SHP77 (cell line): ENCODE measurements around the gene EHD3.
"Not testable (repeated sequence)": the region's sequence is repeated elsewhere in the genome, so short reads cannot be mapped to it uniquely, and the experiment has no call there.

Experiments used
- DNase-seq, 2 experiments: peaks; one replicate each; lab custom pipeline; 2025; lab: John Stamatoyannopoulos, UW

EHD3 gene

GRCh38 chr2:31254237-31255203 lies 20.6 kb downstream of the EHD3 start:
- DNase-seq: no peak

- no peak for DNase-seq
Observed at GRCh38 chr2:31255911-31256571, 22.1 kb downstream of the EHD3 start.

GRCh38 chr2:31256611-31257382 lies 22.8 kb downstream of the EHD3 start:
- peak in 1 of 2 experiments; percentile 22 for DNase-seq

- DNase-seq: no peak
Observed at GRCh38 chr2:31258351-31258750, 24.4 kb downstream of the EHD3 start.

- DNase-seq: no peak
Observed at GRCh38 chr2:31259075-31259474, 25.1 kb downstream of the EHD3 start.

- no peak for DNase-seq
Observed at GRCh38 chr2:31260870-31261269, 26.9 kb downstream of the EHD3 start.

GRCh38 chr2:31263636-31264190 lies 29.8 kb downstream of the EHD3 start:
- DNase-seq: no peak

GRCh38 chr2:31265234-31265633 lies 31.3 kb downstream of the EHD3 start:
- DNase-seq: no peak

- no peak for DNase-seq
Observed at GRCh38 chr2:31266804-31267203, 32.9 kb downstream of the EHD3 start.

GRCh38 chr2:31267437-31268120 lies 33.6 kb downstream of the EHD3 start:
- DNase-seq: no peak

- no peak for DNase-seq
Observed at GRCh38 chr2:31268344-31268743, 34.4 kb downstream of the EHD3 start.

- no peak for DNase-seq
Observed at GRCh38 chr2:31269087-31269486, 35.1 kb downstream of the EHD3 start.

- no peak for DNase-seq
Observed at GRCh38 chr2:31270131-31270530, 36.2 kb downstream of the EHD3 start.

- no peak for DNase-seq
Observed at GRCh38 chr2:31270822-31271231, 36.9 kb downstream of the EHD3 start.

- no peak for DNase-seq
Observed at GRCh38 chr2:31271851-31272267, 37.9 kb downstream of the EHD3 start.

GRCh38 chr2:31274401-31275075 lies 40.6 kb downstream of the EHD3 start:
- no peak for DNase-seq

- DNase-seq: no peak
Observed at GRCh38 chr2:31275976-31276375, 42.0 kb downstream of the EHD3 start.

- no peak for DNase-seq
Observed at GRCh38 chr2:31277621-31278020, 43.7 kb downstream of the EHD3 start.

GRCh38 chr2:31282634-31283033 lies 48.7 kb downstream of the EHD3 start:
- no peak for DNase-seq

- DNase-seq: not testable (repeated sequence)
Observed at GRCh38 chr2:31283193-31283919, 49.4 kb downstream of the EHD3 start.
